Frontal cortex (tissue), 4 donors: ENCODE data around the gene QPRT. TPM values are rescaled to one million over a fixed set of nuclear protein-coding genes. Genes with fewer than 3 reads are reported as not detected.
"Not testable (repeated sequence)": the region's sequence is repeated elsewhere in the genome, so short reads cannot be mapped to it uniquely, and the experiment has no call there.

ENCODE experiments used
- DNase-seq, 2 donors: peaks; one replicate each; pipeline ENCODE4 v3.0.0; 2012; ENCODE audit warnings: low spot score in 2 of 2
- FAIRE-seq: peaks from 2 replicates; lab custom pipeline; 2012; peaks lifted over from hg19 to GRCh38; lab: Jason Lieb, UNC
- total RNA-seq: library from RNA; depleted of rRNA; stranded (reverse); fragments of >200 nt; gene quantifications from one replicate; pipeline ENCODE4 v1.2.3, GENCODE V29; 2014
- donor health status: control.
- donor health status: control.
- donor health status: control.

Gene QPRT
- total RNA-seq, 1 donor from 2014 or later: 2.9 TPM

GRCh38 chr16:29710227-29711219 is 31.5 kb downstream of the QPRT start:
- FAIRE-seq (no peak), DNase-seq (peak in 1 of 2 donors; percentile 74)

GRCh38 chr16:29712809-29713208 is 33.8 kb downstream of the QPRT start:
- no peak for DNase-seq
- no peak for FAIRE-seq

- DNase-seq (no peak), FAIRE-seq (no peak)
These were observed 35.4 kb downstream of the QPRT start for GRCh38 chr16:29714396-29714795.

- FAIRE-seq (no peak), DNase-seq (no peak)
These were observed 36.0 kb downstream of the QPRT start for GRCh38 chr16:29714972-29715371.

GRCh38 chr16:29717113-29717512 is 38.1 kb downstream of the QPRT start:
- FAIRE-seq (no peak), DNase-seq (no peak)

- no peak for DNase-seq
- FAIRE-seq: no peak
These were observed 40.1 kb downstream of the QPRT start for GRCh38 chr16:29719063-29719462.

- no peak for FAIRE-seq
These were observed 41.7 kb downstream of the QPRT start for GRCh38 chr16:29720703-29721102.

GRCh38 chr16:29721167-29721879 is 42.3 kb downstream of the QPRT start:
- not testable (repeated sequence) for DNase-seq, FAIRE-seq

More at GRCh38 chr16:29720703-29721102, 41.7 kb downstream of the QPRT start:
- DNase-seq: no peak

- no peak for DNase-seq
- no peak for FAIRE-seq
These were observed 47.9 kb downstream of the QPRT start for GRCh38 chr16:29726845-29727377.

GRCh38 chr16:29727452-29727851 is 48.5 kb downstream of the QPRT start:
- no peak for DNase-seq
- no peak for FAIRE-seq

- peak in 1 of 2 donors; percentile 48 for DNase-seq
- no peak for FAIRE-seq
These were observed 50.1 kb downstream of the QPRT start for GRCh38 chr16:29729116-29729521.

GRCh38 chr16:29730649-29731048 is 51.7 kb downstream of the QPRT start:
- FAIRE-seq (no peak), DNase-seq (no peak)

- FAIRE-seq: not testable (repeated sequence)
These were observed 53.0 kb downstream of the QPRT start for GRCh38 chr16:29731768-29732601.

GRCh38 chr16:29734786-29735185 is 55.8 kb downstream of the QPRT start:
- DNase-seq (no peak), FAIRE-seq (no peak)

More at GRCh38 chr16:29731768-29732601, 53.0 kb downstream of the QPRT start:
- not testable (repeated sequence) for DNase-seq

GRCh38 chr16:29736112-29736511 is 57.1 kb downstream of the QPRT start:
- DNase-seq (no peak), FAIRE-seq (no peak)

- FAIRE-seq (no peak), DNase-seq (no peak)
These were observed 57.8 kb downstream of the QPRT start for GRCh38 chr16:29736764-29737163.

GRCh38 chr16:29737713-29738112 is 58.7 kb downstream of the QPRT start:
- no peak for FAIRE-seq
- no peak for DNase-seq

GRCh38 chr16:29738514-29738913 is 59.5 kb downstream of the QPRT start:
- no peak for DNase-seq
- no peak for FAIRE-seq

GRCh38 chr16:29739927-29740629 is 61.1 kb downstream of the QPRT start:
- not testable (repeated sequence) for DNase-seq, FAIRE-seq
